Stimulated activated CD4-positive, alpha-beta T cell treated with anti-CD3 and anti-CD28 coated beads, Interleukin-4, amount 100 ng/mL, for 1 hour (primary cell): Measurements from ENCODE around the gene RHOG.

Source experiments
- DNase-seq: peaks from one replicate; pipeline ENCODE4 v3.0.0-alpha.2; 2020

Gene RHOG

GRCh38 chr11:3857628-3858027 lies 16.9 kb upstream of the RHOG start:
- DNase-seq = no peak

DNA sequence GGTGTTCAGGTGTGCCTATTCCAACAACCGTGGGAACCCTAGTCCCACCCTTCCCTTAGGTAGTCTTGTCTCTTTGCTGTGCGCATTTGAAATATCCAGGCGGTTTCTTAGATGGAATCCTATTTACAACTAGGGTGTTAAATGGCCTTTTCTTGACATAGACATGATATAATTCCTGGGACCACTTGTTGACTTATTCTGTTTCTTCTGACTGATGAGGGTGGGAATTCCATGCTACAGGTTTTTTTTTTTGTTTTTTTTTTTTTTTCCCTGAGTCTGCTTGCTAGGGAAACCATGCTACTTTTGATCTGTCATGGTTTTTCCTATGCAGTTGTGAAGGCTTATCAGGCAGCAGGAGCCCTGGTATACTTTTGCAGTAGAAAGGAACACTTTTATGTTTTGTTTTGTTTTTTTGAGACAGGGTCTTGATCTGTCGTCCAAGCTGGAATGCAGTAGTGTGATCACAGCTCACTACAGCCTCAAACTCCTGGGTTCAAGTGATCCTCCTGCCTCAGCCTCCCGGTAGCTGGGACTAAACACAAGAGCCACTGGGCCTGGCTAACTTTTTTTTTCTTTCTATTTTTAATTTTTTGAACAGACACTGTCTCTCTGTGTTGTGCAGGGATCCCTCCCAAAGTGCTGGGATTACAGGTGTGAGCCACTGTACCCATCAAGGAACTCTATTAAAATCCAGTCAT lies 16.2 kb upstream of the RHOG start:
- DNase-seq = no peak

DNA sequence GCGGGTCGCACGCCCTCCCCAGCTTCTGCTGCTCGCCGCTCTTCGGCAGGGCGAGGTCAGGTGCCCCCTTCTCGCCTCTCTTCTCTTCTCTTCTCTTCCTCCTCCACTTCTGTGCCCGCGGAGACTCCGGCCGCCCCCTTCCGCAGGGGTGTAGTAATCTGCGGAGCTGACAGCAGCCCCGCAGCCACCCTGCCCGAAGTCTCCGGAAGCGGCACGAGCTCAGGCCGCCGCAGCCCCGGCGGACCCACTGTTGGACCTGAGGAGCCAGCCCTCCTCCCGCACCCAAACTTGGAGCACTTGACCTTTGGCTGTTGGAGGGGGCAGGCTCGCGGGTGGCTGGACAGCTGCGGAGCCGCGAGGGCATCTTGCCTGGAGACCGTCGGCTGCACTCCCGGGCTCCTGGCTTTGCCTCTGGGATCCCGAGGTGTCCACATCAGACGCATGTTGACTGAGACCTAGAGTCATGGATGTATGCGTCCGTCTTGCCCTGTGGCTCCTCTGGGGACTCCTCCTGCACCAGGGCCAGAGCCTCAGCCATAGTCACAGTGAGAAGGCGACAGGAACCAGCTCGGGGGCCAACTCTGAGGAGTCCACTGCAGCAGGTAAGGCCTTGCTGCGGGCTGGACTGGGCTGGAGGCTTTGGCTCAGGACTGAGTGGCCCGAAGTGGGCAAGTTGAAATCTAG lies 15.2 kb upstream of the RHOG start:
- peak; percentile 46 for DNase-seq

- peak; percentile 98 for DNase-seq
Measured at GRCh38 chr11:3854977-3855807, 14.4 kb upstream of the RHOG start, which contains the start of gene STIM1. Gene STIM1 (plus strand): TSS chr11:3855664. CDS start chr11:3856271, 607 bp downstream.

DNA sequence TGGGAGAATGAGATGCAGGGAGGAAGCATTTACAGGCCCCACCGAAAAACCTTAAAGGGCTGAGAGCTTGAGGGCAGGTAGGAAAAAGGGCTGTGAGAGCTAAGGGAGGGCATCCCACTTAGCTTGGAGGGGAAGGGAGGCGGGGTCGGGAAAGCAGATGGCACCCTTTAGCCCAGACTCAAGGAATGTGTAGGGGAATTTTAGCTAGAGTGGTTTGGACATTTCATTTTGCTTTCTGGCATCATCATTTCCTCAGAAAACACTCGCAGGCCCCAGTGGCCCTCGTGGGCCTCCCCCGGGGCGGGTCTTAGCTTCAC lies 13.9 kb upstream of the RHOG start:
- no peak for DNase-seq

- peak; percentile 58 for DNase-seq
Measured at GRCh38 chr11:3853899-3854659, 13.3 kb upstream of the RHOG start.

DNA sequence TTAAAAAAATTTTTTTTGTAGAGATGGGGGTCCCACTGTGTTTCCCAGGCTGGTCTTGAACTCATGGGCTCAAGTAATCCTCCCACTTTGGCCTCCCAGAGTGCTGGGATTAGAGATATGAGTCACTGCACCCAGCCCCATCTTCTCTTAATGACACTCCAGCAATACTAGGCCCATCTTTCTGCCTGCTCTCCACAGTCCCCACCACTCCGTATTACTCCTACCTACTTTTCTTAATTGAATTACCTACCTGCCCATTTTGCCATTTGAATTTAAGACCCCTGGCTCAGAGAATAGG lies 12.7 kb upstream of the RHOG start:
- DNase-seq = no peak

DNA sequence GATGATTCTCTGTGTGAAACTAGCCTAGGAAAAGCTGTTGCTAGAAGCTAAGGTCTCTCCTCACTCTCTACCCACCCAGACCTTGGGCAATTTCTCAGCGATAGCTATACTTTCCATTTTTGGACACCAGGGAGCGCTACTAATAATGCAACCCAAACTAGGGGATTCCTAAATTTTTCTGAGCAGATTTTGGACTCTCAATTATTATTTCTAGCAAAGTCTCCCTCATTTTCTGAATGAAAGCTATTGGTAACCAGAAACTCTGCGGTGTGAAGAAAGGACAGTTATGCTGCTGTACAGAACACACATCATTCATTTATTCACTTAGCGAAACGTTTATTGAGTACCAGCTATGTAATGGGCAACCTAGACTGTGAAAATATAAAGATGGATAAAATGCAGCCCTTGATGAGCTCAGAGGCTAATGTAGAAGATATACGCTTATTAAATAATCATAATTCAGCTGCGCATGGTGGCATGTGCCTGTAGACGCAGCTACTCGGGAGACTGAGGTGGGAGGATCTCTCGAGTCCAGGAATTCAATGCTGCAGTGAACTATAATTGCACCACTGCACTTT lies 8.6 kb upstream of the RHOG start:
- no peak for DNase-seq

- no peak for DNase-seq
Measured at GRCh38 chr11:3845670-3846069, 4.9 kb upstream of the RHOG start.

DNA sequence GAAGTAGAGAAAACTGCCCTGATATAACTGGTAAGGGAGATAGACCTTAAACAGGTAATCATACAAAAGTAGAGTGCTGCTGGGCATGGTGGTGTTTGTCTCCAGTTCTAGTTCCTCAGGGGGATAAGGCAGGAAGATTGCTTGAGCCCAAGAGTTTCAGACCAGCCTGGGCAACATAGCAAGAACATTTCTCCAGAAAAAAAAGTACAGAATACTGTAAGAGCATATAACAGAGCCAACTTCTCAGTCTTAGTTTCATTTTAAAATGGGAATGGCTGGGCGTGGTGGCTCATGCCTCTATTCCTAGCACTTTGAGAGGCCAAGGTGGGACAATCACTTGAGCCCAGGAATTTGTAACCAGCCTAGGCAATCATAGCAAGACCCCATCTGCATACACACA lies 4.5 kb upstream of the RHOG start:
- no peak for DNase-seq

- no peak for DNase-seq
Measured at GRCh38 chr11:3843326-3843725, 2.6 kb upstream of the RHOG start.

DNA sequence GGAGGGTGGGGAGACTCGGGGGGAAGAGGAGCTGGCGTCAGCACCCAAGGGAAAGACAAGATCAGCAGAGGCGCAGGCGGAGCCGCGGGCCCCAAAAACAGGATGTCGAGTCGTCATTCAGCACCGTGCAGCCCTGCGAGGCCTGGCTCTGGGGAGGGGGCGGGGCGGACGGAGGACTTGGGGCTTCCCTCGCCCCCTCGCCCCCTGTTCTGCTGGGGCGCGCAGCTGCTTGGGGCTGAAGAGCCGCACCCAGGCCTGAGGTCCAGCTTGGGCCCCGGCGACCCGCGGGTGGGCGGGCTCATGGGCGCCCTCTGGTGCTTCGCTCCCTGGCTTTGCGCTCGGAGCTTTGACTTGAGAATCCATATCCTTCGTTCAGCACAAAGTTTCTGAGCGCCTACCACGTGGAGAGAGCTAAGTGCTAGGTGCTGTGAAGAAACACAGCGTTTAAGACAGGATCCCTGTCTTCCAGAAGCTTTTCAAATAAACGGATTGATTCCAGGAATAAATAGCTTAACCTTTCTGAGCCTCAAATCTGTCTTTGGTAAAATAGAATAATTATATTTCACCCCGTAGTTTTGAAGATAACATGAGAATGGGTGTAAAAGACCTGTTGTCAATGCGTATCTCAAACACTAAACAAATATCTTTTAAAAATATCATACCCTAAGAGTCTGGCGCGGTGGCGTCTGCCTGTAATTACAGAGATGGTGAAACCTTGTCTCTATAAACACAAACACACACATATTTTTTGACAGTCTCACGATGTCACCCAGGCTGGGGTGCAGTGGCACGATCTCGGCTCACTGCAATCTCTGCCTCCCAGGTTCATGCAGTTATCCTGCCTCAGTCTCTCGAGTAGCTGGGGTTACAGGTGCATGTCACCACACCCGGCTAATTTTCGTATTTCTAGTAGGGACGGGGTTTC lies 929 bp upstream of the RHOG start:
- DNase-seq = no peak

DNA sequence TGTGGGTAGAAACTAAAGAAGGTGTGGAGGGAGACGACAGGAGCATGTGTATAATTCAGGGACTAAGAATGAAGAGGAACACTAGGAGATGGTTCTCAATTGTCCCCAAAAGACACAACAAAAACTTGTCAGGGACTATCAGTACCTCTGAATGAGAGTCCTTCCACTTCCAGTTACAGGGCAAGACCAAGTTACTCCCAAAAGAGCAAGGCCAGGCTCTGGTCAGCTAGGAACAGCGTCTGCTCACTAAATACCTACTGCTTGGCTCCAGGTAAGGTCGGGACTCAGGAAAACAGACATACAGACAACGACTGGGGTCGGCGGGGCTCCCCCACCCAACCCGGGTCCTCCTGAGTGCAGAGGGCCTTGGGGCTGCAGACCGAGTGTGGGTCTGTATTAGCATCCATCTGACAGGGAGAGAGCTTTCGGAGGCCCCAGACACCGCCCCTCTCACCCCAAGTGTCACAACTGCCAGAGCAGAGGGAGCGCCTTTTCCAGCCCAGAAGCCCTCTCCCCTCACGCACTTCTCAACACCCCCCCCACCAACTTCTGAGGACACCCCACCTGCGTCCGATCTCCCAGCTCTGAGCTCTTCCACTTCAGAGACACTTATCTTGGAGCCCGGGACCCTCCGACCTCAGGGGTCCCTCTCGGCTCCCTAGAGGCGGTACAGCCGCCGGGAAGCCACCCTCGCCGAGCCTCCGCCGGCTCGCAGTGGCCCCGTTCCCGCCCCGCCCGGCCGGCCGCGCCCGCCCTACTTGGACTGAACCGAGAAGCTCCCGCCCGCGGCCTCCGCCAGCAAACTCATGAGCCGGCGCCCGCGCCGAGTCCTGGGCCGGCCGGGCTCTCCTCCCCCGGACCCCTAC lies 522 bp downstream of the RHOG start:
- peak; percentile 45 for DNase-seq

DNA sequence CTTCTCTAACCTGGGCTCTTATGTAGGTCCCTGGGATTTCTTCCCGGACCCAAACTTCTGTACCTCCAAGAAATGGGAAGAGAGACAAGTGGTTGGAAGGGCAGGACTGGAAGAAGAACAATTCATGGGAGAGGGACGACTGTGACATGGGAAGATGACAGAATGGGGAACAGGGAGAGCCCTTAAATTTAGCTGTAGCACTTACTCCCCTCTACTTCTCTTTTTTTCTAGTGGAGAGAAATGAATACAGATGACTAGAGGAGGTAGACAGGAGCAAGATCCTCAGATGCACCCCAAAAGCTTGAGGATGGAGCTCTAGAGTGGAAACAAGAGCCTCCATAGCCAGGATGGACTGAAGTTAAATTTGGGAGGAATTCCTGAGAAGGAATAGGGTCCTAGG lies 2.3 kb downstream of the RHOG start:
- DNase-seq = no peak

GRCh38 chr11:3837793-3838192 lies 3.0 kb downstream of the RHOG start:
- DNase-seq = no peak

DNA sequence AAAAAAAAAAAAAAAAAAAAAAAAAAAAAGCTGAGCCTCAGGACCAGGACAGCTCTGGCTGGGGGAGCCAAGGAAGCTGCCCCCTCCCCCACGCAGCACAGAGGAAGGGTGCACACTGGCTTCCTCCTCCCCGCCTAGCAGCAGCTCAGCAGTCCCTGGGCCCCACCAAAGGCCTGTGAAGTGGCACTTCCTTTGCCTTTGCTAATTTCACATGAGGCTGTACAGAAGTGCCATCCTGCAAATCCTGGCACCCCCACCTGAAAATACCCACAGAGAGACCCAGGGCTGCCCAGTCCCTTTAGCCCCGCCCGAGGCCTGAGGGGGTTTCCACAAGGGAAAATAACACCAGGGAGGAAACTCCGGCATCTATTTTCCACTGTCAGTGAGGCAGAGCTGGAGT lies 3.9 kb downstream of the RHOG start:
- peak; percentile 52 for DNase-seq

DNA sequence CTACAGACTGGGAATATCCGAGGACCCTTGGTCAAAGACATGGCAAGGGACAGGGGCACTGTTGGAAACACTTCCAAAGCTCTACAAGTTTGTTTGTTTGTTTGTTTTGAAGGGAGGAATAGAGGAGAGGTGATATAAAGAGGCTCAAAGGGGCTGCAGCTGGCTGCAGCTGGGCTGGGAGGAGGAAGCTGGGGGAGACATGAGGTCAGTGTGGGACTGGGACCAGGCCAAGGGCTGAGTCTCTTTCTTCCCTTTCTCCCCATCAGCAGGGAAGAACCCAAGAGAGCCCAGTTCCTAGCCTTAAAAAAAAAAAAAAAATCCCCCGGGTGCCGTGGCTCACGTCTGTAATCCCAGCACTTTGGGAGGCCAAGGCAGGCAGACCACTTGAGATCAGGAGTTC lies 5.0 kb downstream of the RHOG start:
- DNase-seq = no peak

DNA sequence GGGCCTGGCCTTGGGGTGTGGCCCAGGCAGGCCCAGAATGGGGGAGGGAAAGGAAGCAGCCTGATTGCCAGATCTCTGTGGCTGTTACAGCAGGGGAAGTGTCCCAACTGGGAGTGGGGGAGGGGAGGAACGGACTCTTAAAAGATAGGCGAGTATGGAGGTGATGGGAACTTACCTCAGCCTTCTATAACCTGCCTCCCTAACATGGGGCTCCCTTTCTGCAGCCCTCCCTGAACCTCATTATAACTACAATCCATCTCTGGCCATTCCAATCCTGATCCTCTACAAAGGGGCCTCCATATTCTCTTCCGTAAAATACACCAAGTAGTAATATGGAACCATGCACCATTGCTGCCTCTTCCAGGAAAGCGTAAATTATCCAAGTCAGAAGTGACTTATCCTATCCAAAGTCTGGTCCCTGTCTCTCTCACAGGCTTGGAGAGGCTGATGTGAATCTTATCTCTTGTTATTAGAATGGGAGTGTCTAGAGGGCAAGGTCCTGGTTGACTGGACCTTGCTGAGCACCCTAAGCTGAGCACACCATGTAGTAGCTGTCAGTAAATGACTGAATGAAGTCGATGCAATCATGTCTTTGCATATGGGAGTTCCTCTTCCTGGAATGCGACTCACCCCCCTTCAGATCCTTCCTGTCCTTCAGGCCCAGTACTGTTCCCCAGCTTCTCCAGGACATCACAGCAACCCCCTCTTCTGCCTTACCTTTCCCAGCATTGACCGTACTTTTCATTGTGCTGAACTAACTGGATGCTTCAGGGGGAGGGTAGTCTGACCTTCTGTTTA lies 5.9 kb downstream of the RHOG start:
- DNase-seq = no peak

- DNase-seq = no peak
Measured at GRCh38 chr11:3834349-3834663, 6.5 kb downstream of the RHOG start.

DNA sequence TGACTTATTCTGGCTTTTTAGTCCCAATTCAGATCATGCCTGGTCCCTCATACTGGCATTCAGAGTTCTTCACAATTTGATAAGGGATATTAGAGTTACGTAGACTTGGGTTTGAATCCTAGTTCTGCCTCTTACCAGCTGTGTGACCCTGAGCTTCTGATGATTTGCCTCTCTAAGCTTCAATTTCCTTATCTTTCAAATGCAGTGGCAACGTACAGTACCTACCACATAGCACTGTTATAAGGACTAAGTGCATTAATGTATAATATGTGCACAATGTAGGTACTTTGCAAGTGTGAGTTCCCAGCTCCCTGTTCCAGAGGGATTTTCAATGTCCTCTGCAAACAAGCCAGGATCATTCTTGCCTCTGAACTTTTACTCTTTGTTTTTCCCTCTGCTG lies 7.3 kb downstream of the RHOG start:
- DNase-seq = no peak
